ENCODE results near the gene SKOR2. TPM values are rescaled to one million over a fixed set of nuclear protein-coding genes. Genes with fewer than 3 reads are reported as not detected.

Gene SKOR2
- total RNA-seq, 2 experiments from 2014 or later, result not detected

GRCh38 chr18:47263430-47264307, 12.2 kb upstream of the SKOR2 start:
- DNase-seq, result no peak
- H3K36me3 Mint-ChIP-seq, result peaks cover 2% of the 10 kb centered on the region
- H3K9me3 Mint-ChIP-seq, result no peaks in the 10 kb centered on the region
- H3K27ac Mint-ChIP-seq, result no peak overlapping the region
- H3K4me1 Mint-ChIP-seq, result peaks cover 9% of the 10 kb centered on the region
- peaks cover 85% of the 10 kb centered on the region for H3K27me3 Mint-ChIP-seq
- H3K4me3 Mint-ChIP-seq, result no peak overlapping the region

DNA sequence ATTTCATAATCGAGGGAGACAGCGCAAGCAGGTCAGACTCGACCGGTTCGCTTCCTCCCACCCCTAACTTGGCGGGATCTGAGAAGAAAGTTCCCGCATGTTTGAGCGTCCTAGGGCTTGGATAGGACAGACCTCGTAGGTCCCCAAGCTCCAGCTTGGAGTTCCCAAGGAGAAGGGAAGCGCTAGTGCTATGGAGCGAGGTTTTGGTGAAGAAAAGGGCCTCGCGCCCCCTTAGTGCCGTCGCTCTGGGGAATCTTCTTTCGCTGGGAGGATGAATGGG, 11.6 kb upstream of the SKOR2 start:
- Mint-ChIP-seq H3K27ac (no peak overlapping the region), H3K36me3 (peaks cover 2% of the 10 kb centered on the region), H3K27me3 (peaks cover 88% of the 10 kb centered on the region), H3K4me3 (no peak overlapping the region), H3K9me3 (no peaks in the 10 kb centered on the region), H3K4me1 (peaks cover 9% of the 10 kb centered on the region)
- DNase-seq, result no peak

- H3K9me3 Mint-ChIP-seq, result no peaks in the 10 kb centered on the region
- H3K36me3 Mint-ChIP-seq, result peaks cover 2% of the 10 kb centered on the region
- no peak for DNase-seq
- H3K4me3 Mint-ChIP-seq, result no peak overlapping the region
- peaks cover 89% of the 10 kb centered on the region for H3K27me3 Mint-ChIP-seq
- no peak overlapping the region for H3K27ac Mint-ChIP-seq
- peaks cover 9% of the 10 kb centered on the region for H3K4me1 Mint-ChIP-seq
These were observed 11.1 kb upstream of the SKOR2 start for GRCh38 chr18:47262301-47263149.

DNA sequence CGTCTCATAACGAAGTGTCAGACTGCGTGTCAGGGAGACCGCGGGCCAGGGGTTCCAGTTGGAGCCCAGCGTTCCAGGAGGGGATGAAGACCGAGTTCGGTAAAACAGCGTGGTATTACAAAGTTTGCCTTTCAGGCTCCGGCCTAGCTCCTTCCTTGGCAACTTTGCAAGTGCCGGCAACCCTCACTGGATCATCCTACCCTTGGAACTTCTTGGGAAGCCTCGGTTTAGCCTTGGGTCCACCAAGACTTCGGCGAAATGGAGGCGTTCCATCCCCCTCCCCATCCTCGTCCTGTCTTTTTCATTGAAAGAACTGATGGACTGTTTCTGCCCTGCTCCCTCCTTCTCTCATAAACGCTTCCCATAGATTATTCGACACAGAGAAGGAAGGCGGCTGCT, 10.4 kb upstream of the SKOR2 start:
- Mint-ChIP-seq H3K36me3 (peaks cover 2% of the 10 kb centered on the region), H3K27me3 (peaks cover 90% of the 10 kb centered on the region), H3K27ac (no peak overlapping the region), H3K4me3 (no peak overlapping the region), H3K4me1 (peaks cover 9% of the 10 kb centered on the region), H3K9me3 (no peaks in the 10 kb centered on the region)
- DNase-seq, result no peak

- H3K4me3 Mint-ChIP-seq, result no peak overlapping the region
- no peak overlapping the region for H3K27ac Mint-ChIP-seq
- H3K36me3 Mint-ChIP-seq, result peaks cover 2% of the 10 kb centered on the region
- peaks cover 89% of the 10 kb centered on the region for H3K27me3 Mint-ChIP-seq
- DNase-seq, result no peak
- H3K4me1 Mint-ChIP-seq, result peaks cover 9% of the 10 kb centered on the region
- no peaks in the 10 kb centered on the region for H3K9me3 Mint-ChIP-seq
These were observed 9.7 kb upstream of the SKOR2 start for GRCh38 chr18:47260924-47261701.

DNA sequence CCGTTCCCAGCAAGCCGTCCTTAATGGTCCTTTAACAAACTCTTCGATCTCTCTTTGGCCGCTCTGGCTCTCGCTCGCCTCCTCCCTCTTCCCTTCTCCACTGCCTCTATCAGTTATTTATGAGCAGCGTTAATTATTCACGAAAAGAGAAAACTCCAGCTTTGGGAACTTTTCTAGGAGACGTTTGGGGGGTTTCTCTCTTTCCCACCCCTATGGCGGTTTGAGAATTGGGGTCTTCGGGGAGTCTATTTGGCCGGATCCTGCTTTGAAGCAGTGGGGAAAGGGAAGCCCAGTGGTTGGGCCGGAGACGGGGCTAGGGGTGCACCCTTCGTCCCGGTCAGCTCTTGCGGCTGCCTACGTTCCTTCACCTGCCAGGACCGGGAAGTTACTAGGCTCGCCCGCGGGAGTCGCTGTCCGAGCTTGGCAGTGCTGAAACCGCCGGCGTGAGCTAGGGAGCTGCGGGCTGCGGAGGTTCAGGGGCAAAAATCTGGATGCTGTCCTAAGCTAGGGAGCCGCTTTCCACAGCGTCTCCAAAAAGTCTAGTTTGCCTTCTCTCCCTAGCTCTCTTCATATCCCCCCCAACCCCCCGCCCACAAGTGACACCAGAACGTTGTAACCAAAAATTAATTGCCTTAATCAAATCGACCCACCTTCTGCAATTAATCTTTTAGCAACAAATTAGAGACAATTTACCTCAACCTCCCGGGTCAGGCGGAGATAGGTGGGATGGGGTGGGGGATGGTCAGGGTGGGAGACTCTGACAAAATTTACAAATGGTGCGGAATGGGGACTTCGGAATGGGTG, 8.9 kb upstream of the SKOR2 start:
- Mint-ChIP-seq H3K9me3 (no peaks in the 10 kb centered on the region), H3K4me3 (no peak overlapping the region), H3K36me3 (peaks cover 2% of the 10 kb centered on the region), H3K27me3 (peaks cover 90% of the 10 kb centered on the region), H3K27ac (no peak overlapping the region), H3K4me1 (peaks cover 9% of the 10 kb centered on the region)
- peak; percentile 47 for DNase-seq

DNA sequence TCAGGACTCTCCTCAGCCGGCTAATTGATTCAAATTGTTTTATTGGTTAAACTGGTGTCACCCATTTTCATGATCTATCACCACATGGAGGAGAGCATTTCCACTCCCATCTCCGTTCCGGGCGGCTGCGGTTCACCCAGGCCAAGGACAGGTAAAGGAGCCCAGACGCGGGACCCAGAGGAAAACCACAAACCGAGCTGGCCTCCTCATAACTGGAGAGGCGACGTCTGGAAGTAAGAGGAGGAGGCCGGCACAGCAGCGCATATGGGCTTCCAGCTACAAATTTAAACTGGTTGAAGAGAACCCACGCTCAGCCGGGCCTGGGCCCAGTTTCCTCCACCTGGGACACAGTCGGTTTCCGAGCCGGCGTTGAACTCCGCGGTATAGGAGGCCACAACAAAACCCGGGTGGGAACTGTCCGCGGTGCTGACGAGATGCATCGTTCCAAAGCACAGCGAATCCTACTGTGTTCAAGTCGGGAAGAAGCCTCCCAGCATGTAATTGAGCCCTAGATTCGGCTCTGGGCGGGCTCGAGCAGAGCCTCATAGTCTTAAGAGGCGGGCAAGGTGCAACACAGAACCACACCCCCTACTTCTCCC, 3.0 kb upstream of the SKOR2 start:
- Mint-ChIP-seq H3K27me3 (peaks cover 91% of the 10 kb centered on the region), H3K4me3 (no peak overlapping the region), H3K36me3 (peaks cover 2% of the 10 kb centered on the region), H3K4me1 (peaks cover 12% of the 10 kb centered on the region), H3K9me3 (peaks cover 4% of the 10 kb centered on the region), H3K27ac (no peak overlapping the region)
- DNase-seq, result no peak

- H3K36me3 Mint-ChIP-seq, result peaks cover 9% of the 10 kb centered on the region
- no peak overlapping the region for H3K4me3 Mint-ChIP-seq
- no peak for DNase-seq
- no peak overlapping the region for H3K27ac Mint-ChIP-seq
- H3K27me3 Mint-ChIP-seq, result peaks cover 93% of the 10 kb centered on the region
- peaks cover 14% of the 10 kb centered on the region for H3K4me1 Mint-ChIP-seq
- H3K9me3 Mint-ChIP-seq, result peaks cover 7% of the 10 kb centered on the region
These were observed 1.7 kb upstream of the SKOR2 start for GRCh38 chr18:47253101-47253654.

DNA sequence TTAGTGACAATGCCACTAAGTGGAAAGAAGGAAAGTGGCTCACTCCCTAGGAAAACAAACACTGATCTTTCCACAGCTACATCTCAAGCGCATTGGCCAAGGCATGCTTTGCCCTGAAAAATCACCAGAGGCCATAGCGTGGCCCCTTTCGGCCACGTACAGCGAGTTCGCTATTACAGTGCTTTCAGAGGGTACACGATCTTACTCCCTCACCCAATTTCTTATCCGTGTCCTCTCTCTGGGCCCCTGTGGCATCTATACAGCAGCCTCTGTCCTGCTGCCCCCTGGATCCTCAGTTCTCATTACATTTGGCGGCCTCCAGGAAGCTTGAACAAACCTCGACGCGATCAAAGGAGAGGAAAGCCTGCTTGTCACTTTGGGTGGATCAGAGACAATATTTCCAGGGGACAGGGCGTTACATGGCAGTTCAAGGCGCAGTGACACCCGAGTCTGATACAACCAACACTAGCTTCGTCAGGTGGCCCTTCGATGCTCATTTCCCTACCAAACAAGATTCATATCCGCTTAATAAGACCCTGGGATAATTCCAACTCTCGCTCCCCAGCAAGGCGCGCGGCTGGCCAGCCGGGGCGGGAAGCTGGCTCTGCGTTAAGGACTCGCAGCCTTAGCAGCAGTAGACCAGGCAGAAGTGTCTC, 941 bp downstream of the SKOR2 start:
- H3K9me3 Mint-ChIP-seq, result peaks cover 9% of the 10 kb centered on the region
- no peak overlapping the region for H3K27ac Mint-ChIP-seq
- peaks cover 87% of the 10 kb centered on the region for H3K27me3 Mint-ChIP-seq
- peaks cover 9% of the 10 kb centered on the region for H3K36me3 Mint-ChIP-seq
- H3K4me1 Mint-ChIP-seq, result peaks cover 14% of the 10 kb centered on the region
- H3K4me3 Mint-ChIP-seq, result no peak overlapping the region
- DNase-seq, result no peak

DNA sequence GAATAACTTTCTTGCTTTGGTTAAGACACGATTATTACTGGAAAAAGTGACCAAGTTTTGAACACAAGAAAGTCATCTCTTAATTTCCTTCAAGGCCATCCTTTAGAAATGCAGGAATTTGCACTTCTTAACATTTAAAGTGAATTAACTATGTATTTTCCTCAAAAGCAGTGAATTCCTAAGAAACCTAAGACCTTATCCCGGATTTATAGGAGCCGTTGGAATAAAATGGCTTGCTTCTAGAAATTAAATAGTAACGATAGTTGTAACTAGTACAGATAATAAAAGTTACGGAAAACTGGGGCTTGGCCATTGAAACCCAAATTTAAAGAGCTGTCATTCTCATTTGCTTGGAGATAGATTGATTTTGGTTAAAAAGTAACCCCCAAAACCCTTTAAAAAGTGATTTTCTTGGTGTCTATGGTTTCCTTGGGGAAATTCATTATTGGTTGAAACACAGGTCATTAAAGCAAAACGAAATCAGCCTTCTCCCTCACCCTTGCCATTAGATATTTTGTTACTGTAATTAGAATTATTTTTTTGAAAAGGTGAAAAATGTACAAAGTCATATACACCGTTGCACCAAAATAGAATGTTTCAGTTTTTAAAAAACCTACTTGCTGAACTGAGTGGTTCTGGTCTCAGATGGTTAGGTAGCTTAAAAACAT, 2.0 kb downstream of the SKOR2 start:
- peaks cover 7% of the 10 kb centered on the region for H3K36me3 Mint-ChIP-seq
- H3K4me1 Mint-ChIP-seq, result peaks cover 12% of the 10 kb centered on the region
- H3K4me3 Mint-ChIP-seq, result no peak overlapping the region
- H3K9me3 Mint-ChIP-seq, result peaks cover 5% of the 10 kb centered on the region
- no peak for DNase-seq
- H3K27ac Mint-ChIP-seq, result peak overlapping the region; percentile 16
- peaks cover 87% of the 10 kb centered on the region for H3K27me3 Mint-ChIP-seq

DNA sequence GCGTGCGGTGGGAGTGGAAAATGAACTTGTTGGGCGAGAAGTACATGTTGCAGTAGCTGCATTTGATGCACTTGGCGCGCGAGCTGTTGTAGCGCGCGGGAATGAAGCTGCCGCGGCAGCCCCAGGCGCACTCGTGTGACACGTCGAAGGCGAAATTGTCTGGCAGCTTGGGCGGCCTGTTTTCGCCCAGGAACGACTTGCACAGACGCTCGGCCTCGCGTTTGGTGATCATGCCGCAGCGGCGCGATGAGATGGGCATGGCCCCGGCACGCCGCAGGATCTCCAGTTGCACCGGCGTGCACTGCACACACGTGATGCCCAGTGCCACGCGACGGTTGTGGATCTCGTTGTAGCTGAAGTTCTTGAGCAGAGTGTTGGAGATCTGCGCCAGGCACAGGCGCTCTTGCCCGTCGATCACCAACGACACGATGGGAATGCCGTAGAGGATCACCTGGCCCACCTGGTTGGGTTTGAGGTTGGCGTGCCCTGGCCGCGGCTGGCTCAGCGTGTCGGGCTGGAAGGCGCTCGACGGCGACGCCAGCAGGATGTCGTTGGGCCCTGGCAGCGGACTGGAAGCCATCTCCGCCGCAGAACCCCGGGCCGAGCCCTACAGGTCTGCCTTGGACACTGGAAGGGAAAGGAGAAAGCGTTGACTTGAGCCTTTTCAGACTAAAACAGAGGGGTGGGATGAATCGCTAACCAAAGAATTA, 2.7 kb downstream of the SKOR2 start:
- Mint-ChIP-seq H3K36me3 (peaks cover 7% of the 10 kb centered on the region), H3K27ac (peak overlapping the region; percentile 16), H3K9me3 (peaks cover 5% of the 10 kb centered on the region), H3K27me3 (peaks cover 85% of the 10 kb centered on the region), H3K4me3 (peak overlapping the region; percentile 40), H3K4me1 (peaks cover 9% of the 10 kb centered on the region)
- DNase-seq, result no peak

DNA sequence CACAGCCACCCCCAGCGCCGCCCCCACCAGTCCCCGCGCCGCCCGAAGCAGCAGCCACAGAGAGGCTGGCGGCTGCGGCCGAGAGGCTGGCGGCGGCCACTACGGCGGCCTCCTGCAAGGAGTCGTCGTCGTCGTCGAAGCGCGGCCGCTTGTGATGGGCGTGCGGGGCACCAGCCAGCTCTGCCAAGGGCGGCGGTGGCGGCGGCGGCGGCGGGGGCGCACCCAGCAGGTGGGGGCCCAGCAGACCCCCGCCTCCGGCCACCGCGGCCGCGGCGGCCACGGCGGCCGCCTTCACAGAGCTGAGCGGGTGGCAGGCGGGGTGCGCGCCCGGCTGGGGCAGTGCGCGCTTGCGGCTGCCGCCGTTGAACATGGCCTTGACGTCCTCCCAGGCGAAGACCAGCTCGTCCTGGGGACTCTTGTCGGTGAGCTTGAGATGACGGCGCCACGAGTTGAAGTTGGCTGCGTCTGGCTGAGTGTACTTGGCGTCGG, 3.3 kb downstream of the SKOR2 start:
- H3K27ac Mint-ChIP-seq, result no peak overlapping the region
- peaks cover 85% of the 10 kb centered on the region for H3K27me3 Mint-ChIP-seq

More for the DNA sequence above, 3.3 kb downstream of the SKOR2 start:
- no peak overlapping the region for H3K4me3 Mint-ChIP-seq
- no peak for DNase-seq
- H3K4me1 Mint-ChIP-seq, result peaks cover 9% of the 10 kb centered on the region
- peaks cover 7% of the 10 kb centered on the region for H3K36me3 Mint-ChIP-seq
- peaks cover 5% of the 10 kb centered on the region for H3K9me3 Mint-ChIP-seq

Data from activated naive CD8-positive, alpha-beta T cell treated with anti-CD3 and anti-CD28 coated beads for 36 hours (primary cell).